Measurements from ENCODE around the gene CD300A. TPM values are rescaled to one million over a fixed set of nuclear protein-coding genes. Genes with fewer than 3 reads are reported as not detected.

The CD300A gene
- total and polyA plus RNA-seq, 2 donors (not counting 1 experiment from before 2014, with no cell fraction given) = not detected

DNA sequence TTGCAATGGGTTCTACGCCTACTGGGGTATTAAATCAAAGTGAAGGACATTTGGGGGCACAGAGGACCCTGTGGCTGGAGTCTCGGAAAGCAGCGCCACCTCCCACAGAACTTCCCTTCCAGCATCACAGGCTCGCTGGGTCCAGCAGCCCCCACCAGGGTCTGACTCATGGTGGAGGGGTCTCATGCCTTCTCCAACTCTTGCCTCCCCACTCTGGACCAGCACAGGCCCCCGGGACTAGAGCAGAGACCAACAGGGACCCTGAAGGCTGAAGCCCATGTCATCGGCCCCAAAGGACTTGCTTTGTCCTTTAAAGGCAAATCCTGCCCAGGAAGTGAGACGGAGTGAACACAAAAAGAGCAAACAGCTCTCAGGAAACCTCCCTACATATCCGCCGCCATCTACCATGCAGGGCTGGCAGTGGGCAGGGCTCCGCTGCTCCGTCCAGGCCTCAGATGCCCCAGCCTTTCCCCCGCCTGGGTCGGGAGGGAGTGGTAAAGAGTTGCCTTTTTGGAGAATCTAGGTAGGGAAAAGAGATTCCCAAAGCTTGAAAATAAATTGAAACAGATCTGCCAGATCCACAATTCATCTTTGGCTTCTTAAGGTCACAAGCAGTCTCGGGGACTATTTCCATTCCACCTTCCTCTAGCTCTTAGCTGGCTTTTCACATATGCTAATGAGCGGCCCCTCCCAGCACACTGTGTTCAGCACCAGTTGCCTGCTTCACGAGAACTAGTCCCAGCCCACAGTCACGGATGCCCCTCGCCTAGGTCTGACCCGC lies 36.6 kb upstream of the CD300A start:
- H3K4me3 ChIP-seq (replicated peaks in 1 of 4; ENCODE audit: control extremely low read depth in 1 of 4, insufficient read depth in 1 of 4, low read depth in 3 of 4, low read length in 4 of 4) = no peak overlapping the region
- no peaks in the 10 kb centered on the region for H3K79me2 ChIP-seq (ENCODE audit: control insufficient read depth, insufficient read depth, low read length)
- no peaks in the 10 kb centered on the region for H3K4me1 ChIP-seq (ENCODE audit: control insufficient read depth, extremely low read depth, insufficient read depth, low read length)
- H3K36me3 ChIP-seq (ENCODE audit: control insufficient read depth, insufficient read depth, low read length) = no peaks in the 10 kb centered on the region
- DNase-seq (ENCODE audit: low read depth in 2 of 2) = no peak
- no peaks in the 10 kb centered on the region for H3K9me3 ChIP-seq (ENCODE audit: control insufficient read depth, insufficient read depth, low read depth, low read length)
- peaks cover 8% of the 10 kb centered on the region for H3K27me3 ChIP-seq (ENCODE audit: control insufficient read depth, insufficient read depth, low read length)
- no peaks in the 10 kb centered on the region for H4K20me1 ChIP-seq (ENCODE audit: control insufficient read depth, extremely low read depth, insufficient read depth, low read length)
- no peak overlapping the region for H3K27ac ChIP-seq (ENCODE audit: insufficient read depth, low read length)
- H3K4me2 ChIP-seq (ENCODE audit: extremely low read depth, insufficient read depth, low read length) = no peak overlapping the region
- H2AFZ ChIP-seq (ENCODE audit: low read length) = no peak overlapping the region
- TF ChIP-seq EZH2 (IDR thresholded peaks at IDR 0.05; ENCODE audit: low read length, missing control alignments) = no peak
- TF ChIP-seq, protein P1, sequence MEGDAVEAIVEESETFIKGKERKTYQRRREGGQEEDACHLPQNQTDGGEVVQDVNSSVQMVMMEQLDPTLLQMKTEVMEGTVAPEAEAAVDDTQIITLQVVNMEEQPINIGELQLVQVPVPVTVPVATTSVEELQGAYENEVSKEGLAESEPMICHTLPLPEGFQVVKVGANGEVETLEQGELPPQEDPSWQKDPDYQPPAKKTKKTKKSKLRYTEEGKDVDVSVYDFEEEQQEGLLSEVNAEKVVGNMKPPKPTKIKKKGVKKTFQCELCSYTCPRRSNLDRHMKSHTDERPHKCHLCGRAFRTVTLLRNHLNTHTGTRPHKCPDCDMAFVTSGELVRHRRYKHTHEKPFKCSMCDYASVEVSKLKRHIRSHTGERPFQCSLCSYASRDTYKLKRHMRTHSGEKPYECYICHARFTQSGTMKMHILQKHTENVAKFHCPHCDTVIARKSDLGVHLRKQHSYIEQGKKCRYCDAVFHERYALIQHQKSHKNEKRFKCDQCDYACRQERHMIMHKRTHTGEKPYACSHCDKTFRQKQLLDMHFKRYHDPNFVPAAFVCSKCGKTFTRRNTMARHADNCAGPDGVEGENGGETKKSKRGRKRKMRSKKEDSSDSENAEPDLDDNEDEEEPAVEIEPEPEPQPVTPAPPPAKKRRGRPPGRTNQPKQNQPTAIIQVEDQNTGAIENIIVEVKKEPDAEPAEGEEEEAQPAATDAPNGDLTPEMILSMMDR (conservative IDR thresholded peaks at IDR 0.05 in 1 of 2, IDR thresholded peaks at IDR 0.05 in 1 of 2; ENCODE audit: low read depth in 1 of 2, low read length in 2 of 2) = no peak
- no peak overlapping the region for H3K9ac ChIP-seq (ENCODE audit: insufficient read depth, low read length)

DNA sequence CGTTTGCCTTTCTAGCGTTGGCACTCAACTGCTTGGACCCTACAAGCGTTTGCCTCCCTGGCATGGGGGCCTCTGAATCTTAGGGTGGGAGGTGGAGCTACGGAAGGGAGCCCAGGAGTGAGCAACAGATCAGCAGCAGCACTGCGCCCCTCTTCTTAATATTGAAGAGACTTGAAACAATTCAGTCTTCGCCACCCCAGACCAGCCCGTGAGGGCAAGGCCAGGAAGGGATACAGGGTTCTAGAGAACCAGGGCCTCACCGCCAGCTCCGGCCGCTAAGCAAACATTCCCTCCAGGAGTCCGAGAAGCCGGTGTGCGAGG lies 36.1 kb upstream of the CD300A start:
- Histone ChIP-seq H4K20me1 (ENCODE audit: control insufficient read depth, extremely low read depth, insufficient read depth, low read length) (no peaks in the 10 kb centered on the region), H3K4me1 (ENCODE audit: control insufficient read depth, extremely low read depth, insufficient read depth, low read length) (no peaks in the 10 kb centered on the region), H3K27ac (ENCODE audit: insufficient read depth, low read length) (no peak overlapping the region), H3K79me2 (ENCODE audit: control insufficient read depth, insufficient read depth, low read length) (no peaks in the 10 kb centered on the region), H3K36me3 (ENCODE audit: control insufficient read depth, insufficient read depth, low read length) (no peaks in the 10 kb centered on the region), H2AFZ (ENCODE audit: low read length) (no peak overlapping the region), H3K27me3 (ENCODE audit: control insufficient read depth, insufficient read depth, low read length) (peaks cover 8% of the 10 kb centered on the region), H3K4me3 (replicated peaks in 1 of 4; ENCODE audit: control extremely low read depth in 1 of 4, insufficient read depth in 1 of 4, low read depth in 3 of 4, low read length in 4 of 4) (no peak overlapping the region), H3K4me2 (ENCODE audit: extremely low read depth, insufficient read depth, low read length) (no peak overlapping the region), H3K9ac (ENCODE audit: insufficient read depth, low read length) (no peak overlapping the region), H3K9me3 (ENCODE audit: control insufficient read depth, insufficient read depth, low read depth, low read length) (no peaks in the 10 kb centered on the region)
- no peak for DNase-seq (ENCODE audit: low read depth in 2 of 2)
- TF ChIP-seq, protein P1 (conservative IDR thresholded peaks at IDR 0.05 in 1 of 2, IDR thresholded peaks at IDR 0.05 in 1 of 2; ENCODE audit: low read depth in 1 of 2, low read length in 2 of 2) = no peak
- no peak for TF ChIP-seq EZH2 (IDR thresholded peaks at IDR 0.05; ENCODE audit: low read length, missing control alignments)

DNA sequence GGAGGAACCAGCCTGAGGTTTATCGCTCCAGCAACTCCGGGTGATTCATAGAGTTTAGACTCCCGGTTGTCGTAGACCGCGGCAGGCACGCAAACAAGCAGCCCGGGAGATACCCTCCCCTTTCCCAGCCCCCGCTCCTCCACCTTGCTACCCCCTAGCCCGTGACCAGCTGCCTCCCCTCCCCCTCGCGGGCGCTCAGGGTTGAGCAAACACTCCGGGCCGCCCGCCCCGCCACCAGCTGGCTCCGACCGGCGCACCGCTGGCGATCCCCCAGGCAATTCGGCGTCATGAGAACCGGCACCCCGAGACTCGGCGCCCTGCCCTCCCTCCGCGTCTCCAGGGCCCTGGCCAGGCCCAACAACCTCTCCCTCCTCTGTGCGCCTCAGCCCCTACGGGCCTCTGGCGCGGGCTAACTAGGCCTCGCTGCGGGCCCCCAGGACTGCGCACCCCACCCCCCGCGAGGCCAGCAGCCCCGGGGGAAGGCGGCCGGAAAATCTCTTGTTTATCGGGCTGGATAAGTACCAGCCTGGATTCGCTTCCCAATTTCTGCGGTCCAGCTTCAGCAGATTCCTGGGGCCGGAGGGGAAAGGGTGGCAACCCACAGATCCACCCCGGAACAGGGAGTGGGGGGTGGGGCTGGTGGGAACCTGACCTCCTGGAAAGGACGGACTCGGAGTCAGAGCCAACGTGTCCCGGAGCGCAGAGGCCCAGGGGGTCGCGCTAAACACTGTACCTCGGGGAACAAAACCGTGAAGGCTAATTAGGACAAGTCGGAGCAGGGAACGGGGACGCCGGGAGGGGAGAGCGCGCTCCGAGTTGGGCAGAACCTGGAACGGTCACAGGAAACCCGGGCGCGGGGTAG lies 35.5 kb upstream of the CD300A start:
- no peaks in the 10 kb centered on the region for H3K4me1 ChIP-seq (ENCODE audit: control insufficient read depth, extremely low read depth, insufficient read depth, low read length)
- peak overlapping the region in 1 of 4 experiments; percentile 10 for H3K4me3 ChIP-seq (replicated peaks in 1 of 4; ENCODE audit: control extremely low read depth in 1 of 4, insufficient read depth in 1 of 4, low read depth in 3 of 4, low read length in 4 of 4)
- no peaks in the 10 kb centered on the region for H4K20me1 ChIP-seq (ENCODE audit: control insufficient read depth, extremely low read depth, insufficient read depth, low read length)
- no peaks in the 10 kb centered on the region for H3K9me3 ChIP-seq (ENCODE audit: control insufficient read depth, insufficient read depth, low read depth, low read length)
- no peaks in the 10 kb centered on the region for H3K79me2 ChIP-seq (ENCODE audit: control insufficient read depth, insufficient read depth, low read length)
- TF ChIP-seq EZH2 (IDR thresholded peaks at IDR 0.05; ENCODE audit: low read length, missing control alignments) = no peak
- TF ChIP-seq, protein P1 (conservative IDR thresholded peaks at IDR 0.05 in 1 of 2, IDR thresholded peaks at IDR 0.05 in 1 of 2; ENCODE audit: low read depth in 1 of 2, low read length in 2 of 2) = no peak
- no peak overlapping the region for H3K27ac ChIP-seq (ENCODE audit: insufficient read depth, low read length)
- H3K4me2 ChIP-seq (ENCODE audit: extremely low read depth, insufficient read depth, low read length) = no peak overlapping the region
- no peak overlapping the region for H2AFZ ChIP-seq (ENCODE audit: low read length)
- peaks cover 8% of the 10 kb centered on the region for H3K27me3 ChIP-seq (ENCODE audit: control insufficient read depth, insufficient read depth, low read length)
- peak; percentile 27 to 86 for DNase-seq (ENCODE audit: low read depth in 2 of 2)
- no peak overlapping the region for H3K9ac ChIP-seq (ENCODE audit: insufficient read depth, low read length)
- H3K36me3 ChIP-seq (ENCODE audit: control insufficient read depth, insufficient read depth, low read length) = no peaks in the 10 kb centered on the region
